ENCODE data around the gene DAP.
"Not testable (repeated sequence)": the region's sequence is repeated elsewhere in the genome, so short reads cannot be mapped to it uniquely, and the experiment has no call there.

The DAP gene

DNA sequence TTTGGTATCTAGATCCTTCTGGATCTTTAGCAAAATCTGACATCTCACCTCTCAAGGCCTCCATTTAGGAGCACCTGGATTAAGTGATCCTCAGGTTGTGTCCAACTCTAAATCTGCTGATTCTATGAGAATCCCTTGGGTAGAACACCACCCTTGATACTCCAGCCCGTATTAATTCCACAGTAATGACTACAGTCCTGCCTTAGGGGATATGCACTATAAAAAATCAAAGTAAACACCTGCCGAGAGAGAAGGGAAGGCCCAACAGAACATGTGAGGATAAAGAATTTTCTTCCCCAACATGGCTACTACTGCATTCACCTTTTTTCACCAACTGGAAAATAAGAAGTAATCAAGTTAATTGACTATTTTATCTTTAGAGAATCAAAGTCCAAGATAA is 27.6 kb downstream of the DAP start:
- DNase-seq: no peak

- DNase-seq: no peak
Observed at GRCh38 chr5:10731913-10732312, 29.1 kb downstream of the DAP start.

DNA sequence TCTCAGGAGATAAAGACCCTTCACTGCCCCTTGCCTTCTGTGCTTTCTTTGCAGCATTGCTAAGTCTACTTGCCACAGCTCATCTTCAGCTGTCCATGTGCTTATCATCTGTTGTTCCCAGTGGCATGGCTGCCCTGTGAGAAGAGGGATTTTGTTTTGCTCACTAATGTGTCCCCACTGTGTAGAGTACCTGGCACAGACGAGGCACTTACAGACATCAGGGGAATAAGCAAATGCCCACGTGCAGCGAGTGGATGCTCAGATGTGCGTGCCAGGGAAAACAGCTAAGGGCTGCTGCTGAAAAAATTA is 31.0 kb downstream of the DAP start:
- no peak for DNase-seq

- DNase-seq: no peak
Observed at GRCh38 chr5:10729320-10730042, 31.6 kb downstream of the DAP start.

- DNase-seq: no peak
Observed at GRCh38 chr5:10728679-10729078, 32.4 kb downstream of the DAP start.

- no peak for DNase-seq
Observed at GRCh38 chr5:10727861-10728260, 33.2 kb downstream of the DAP start.

DNA sequence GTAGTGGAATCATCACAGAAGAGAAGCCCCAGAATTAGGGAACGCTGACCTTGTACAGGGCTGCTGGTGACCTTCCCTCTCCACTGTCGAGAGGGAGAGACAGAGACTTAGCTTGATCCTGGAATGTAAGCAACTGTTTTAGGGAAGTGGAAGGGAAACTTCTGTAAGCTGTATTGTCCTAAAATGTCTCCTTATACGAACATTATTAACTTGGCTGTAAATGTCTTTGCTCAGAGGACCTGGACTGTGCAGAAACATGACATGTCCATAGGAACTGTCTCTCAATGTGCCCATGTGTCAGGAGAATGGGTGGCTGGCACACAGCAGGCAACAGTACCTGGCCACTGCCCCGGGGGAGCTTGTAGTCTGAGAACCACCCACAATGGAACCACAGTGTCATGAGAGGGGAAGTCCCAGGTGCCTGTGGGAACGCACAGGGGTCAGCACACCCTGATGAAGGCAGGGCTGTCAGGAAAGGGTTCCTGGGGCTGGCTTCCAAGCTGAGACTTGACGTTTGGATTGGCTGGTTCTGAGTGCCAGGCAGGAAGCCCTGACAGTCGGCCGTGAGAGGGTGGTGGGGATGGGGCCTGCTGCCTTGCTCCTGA is 34.0 kb downstream of the DAP start:
- peak; percentile 8 for DNase-seq

- DNase-seq: peak; percentile 17
Observed at GRCh38 chr5:10726179-10726912, 34.7 kb downstream of the DAP start.

DNA sequence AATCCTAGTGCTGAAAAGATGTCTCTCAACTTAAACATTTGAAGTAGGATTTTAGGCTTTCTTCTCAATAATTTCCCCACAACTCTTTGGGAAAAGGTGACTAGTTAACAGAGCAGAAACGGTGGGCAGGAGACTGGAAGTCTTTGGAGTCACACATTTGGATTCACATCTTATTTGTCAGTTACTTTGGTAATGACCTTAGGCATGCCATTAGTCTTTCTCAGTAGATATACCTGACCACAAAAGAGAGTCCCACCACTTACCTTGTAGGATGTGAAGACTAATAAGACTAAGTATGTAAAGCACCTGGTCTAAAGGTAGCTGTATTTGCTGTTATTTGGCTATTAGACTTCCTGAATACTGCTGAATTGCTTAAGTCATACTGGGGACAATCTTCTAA is 35.4 kb downstream of the DAP start:
- DNase-seq: no peak

DNA sequence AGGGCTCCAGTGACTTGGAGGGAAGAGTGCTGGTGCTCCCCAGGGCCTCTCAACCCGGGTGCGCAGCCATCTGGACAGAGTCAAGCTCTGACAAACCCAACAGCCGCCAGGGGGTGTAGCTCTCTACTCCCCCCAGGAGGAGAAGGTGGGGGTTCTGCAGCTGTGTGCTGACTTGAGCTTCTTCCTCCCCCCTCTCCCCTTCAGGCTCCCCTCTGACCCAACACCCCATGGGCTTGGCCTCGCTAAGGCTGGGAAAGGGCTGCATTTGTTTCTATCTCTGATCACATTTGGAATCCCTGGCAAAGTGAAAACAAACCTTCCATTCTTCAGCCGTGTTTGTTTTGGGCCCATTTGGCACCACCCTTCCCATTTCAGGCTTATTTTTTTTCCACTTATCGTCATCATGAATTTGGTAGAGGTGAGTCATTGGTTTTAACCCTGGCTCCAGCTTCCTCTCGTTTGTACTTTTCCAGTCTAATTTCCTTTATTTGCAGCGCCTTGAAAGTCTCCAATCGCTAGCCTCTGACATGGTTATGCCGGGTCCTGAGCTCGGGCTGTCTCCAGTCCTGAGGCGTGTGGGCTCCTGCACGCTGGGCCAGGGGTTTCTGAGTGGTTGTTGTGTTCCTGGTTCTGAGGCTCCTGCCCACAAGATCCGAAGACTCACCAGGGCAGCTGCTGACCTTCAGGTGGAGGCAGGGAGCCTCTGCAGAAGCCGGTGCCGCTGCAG is 36.1 kb downstream of the DAP start:
- DNase-seq: no peak

- DNase-seq: no peak
Observed at GRCh38 chr5:10723514-10723913, 37.5 kb downstream of the DAP start.

- not testable (repeated sequence) for DNase-seq
Observed at GRCh38 chr5:10720766-10721165, 40.3 kb downstream of the DAP start.

GRCh38 chr5:10719965-10720364 is 41.1 kb downstream of the DAP start:
- DNase-seq: no peak

- DNase-seq: not testable (repeated sequence)
Observed at GRCh38 chr5:10718617-10719016, 42.4 kb downstream of the DAP start.

- not testable (repeated sequence) for DNase-seq
Observed at GRCh38 chr5:10716825-10717224, 44.2 kb downstream of the DAP start.

DNA sequence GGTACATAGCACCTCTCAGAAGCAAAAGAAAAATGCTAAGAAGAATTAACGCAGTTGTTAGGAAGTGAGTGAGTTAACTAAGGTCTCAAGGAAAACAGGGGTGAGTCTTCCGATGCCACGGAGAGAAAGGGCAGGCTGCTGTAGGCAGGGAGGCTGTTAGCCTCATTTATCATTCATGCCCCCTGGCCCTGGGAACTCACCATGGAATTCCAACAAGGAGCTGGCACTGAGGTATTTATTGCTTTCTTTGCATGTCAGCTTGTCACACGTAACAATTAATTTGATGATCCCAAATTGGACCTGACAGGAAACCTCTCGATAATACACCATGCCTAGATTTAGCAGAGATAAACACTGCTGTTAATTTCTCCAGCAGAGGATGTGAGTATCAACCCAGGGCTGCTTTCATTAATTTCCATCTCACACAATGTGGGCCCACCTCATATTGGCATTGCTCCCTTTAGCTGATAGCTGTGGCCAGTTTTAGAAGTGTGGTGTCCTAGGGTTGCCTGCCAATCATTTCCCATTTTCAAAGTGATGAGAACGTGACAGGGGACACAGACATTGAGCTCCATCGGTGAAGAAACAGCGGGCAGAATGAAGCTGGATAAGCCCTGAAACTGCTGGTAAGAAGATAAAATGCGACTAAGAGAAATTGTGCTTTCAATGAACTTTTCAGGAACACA is 45.3 kb downstream of the DAP start:
- no peak for DNase-seq

DNA sequence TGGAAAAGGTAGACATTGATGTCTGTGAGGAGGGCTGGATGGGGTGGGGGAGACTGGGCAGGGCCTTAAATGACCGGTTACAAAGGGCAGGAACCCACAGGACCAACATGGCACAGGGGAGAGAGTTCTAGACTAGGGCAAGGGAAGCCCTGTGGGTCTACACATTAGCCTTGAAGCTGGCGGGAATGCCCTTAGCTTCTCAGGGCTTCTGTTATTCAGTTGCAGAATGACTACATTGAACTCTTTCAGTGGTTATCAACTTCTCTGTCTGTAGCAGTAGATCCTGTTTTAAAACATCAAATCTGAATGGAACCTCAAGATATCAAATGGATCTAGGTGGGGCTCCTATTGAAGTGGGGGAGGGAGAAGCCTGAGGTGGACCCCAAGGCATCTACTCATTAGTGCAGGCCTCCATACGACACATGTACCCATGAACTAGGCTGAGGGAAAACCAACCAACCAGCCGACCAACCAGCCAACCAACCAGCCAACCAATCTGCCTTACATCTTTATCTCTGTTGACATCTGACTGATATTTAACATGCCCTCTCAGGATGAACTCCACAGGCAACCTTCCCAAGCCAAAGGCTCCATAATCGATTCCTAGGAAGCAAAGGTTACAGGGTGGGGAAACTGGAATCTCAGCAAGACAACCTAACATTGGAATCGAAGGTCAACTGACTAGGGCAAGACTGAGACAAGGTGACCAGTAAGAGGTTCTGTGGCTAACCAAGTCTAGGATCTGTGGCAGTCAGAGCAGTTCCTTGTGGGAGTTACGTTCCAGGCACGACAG is 48.3 kb downstream of the DAP start:
- no peak for DNase-seq

- DNase-seq: no peak
Observed at GRCh38 chr5:10711562-10711961, 49.5 kb downstream of the DAP start.

GRCh38 chr5:10710513-10711128 is 50.4 kb downstream of the DAP start:
- DNase-seq: no peak

DNA sequence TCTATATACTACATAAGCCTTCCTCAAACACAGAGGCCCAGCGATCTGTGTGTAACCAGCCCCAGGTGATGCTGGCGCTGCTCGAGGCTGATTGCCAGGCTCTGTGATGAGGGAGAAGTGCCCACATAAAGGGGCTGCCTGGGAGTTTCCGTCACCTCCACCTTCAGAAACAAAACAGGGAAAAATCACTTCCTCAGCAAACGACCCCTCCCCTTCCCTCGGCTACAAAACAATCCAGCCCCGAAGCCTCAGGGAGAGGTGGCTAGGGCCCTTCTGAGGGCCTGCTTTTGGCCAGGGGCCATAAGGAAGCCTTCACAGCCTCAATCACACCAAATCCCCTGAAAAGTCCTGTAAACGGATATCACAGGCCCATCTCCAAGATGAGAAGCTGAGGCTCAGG is 51.1 kb downstream of the DAP start:
- DNase-seq: no peak

DNA sequence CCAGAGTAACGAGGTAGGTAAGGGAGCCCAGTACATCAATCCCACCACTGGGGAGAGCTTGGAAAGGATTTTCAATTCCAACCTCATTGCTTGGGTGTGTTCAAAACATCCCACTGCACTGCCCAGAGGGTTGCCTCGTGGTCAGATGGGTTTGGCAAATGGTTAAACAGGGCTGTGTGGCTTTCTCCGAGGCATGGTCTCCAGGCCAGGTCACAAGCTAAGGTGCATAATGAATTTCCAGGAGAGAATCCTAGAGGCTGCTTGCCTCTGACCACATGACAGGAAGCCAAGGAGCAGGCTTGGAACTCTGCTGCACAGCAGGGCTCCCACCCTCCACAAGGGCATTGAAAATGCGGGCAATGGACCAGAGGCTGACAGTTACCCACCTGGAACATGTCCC is 51.6 kb downstream of the DAP start:
- DNase-seq: no peak
